NB4 (cell line): Measurements from ENCODE around the gene ZNF491.
"Not testable (repeated sequence)": the region's sequence is repeated elsewhere in the genome, so short reads cannot be mapped to it uniquely, and the experiment has no call there.

Source experiments
- DNase-seq: peaks from one replicate; pipeline ENCODE4 v3.0.0; 2010; ENCODE audit warnings: low read depth
- H3K4me3 ChIP-seq: one replicate; pipeline ENCODE4 v1.5.1; 2011; ENCODE audit warnings: mild to moderate bottlenecking, low read depth, low read length, moderate library complexity
- CTCF ChIP-seq: IDR thresholded peaks from one replicate; pipeline ENCODE4 v1.5.1; 2012; ENCODE audit warnings: low read depth, low read length
- MAX ChIP-seq: IDR thresholded peaks from 2 replicates; pipeline ENCODE4 v1.6.1; 2011; ENCODE audit warnings: low read depth, low read length
- MYC ChIP-seq: IDR thresholded peaks from 2 replicates; pipeline ENCODE4 v1.6.1; 2011; ENCODE audit warnings: low read depth, low read length
- POLR2A ChIP-seq: IDR thresholded peaks from 2 replicates; pipeline ENCODE4 v1.6.1; 2011; ENCODE audit warnings: mild to moderate bottlenecking; ENCODE audit not compliant: insufficient read length; ENCODE audit errors: extremely low read depth

Gene ZNF491

GRCh38 chr19:11807099-11807380, 8.7 kb downstream of the ZNF491 start:
- DNase-seq: no peak
- no peak overlapping the region for H3K4me3 ChIP-seq
- no peak for TF ChIP-seq MAX
- no peak for TF ChIP-seq MYC
- TF ChIP-seq CTCF: no peak
- TF ChIP-seq POLR2A: no peak

- TF ChIP-seq MYC (no peak), CTCF (no peak), MAX (no peak), POLR2A (no peak)
- no peak for DNase-seq
- H3K4me3 ChIP-seq: peak overlapping the region; percentile 89
Measured at GRCh38 chr19:11813703-11814028, 15.3 kb downstream of the ZNF491 start.

- TF ChIP-seq MYC: no peak
- peak; percentile 95 for TF ChIP-seq POLR2A
- peak; percentile 95 for DNase-seq
- peak within 1 kb of the TSS; percentile 89 for H3K4me3 ChIP-seq
Measured at GRCh38 chr19:11814029-11814699, 15.8 kb downstream of the ZNF491 start, which contains the start of gene ZNF440. Gene ZNF440 (plus strand): TSS chr19:11814273. CDS start chr19:11814448, 175 bp downstream.

- peak; percentile 56 for DNase-seq
Measured at GRCh38 chr19:11814700-11815035, 16.3 kb downstream of the ZNF491 start.

GRCh38 chr19:11821474-11822109, 23.3 kb downstream of the ZNF491 start:
- H3K4me3 ChIP-seq: no peak overlapping the region
- TF ChIP-seq MAX (no peak), POLR2A (no peak), MYC (no peak), CTCF (no peak)
- DNase-seq: no peak

More at GRCh38 chr19:11814700-11815035, 16.3 kb downstream of the ZNF491 start:
- TF ChIP-seq MYC (no peak), CTCF (no peak), MAX (no peak), POLR2A (no peak)
- peak overlapping the region; percentile 89 for H3K4me3 ChIP-seq

GRCh38 chr19:11828957-11829876, 30.9 kb downstream of the ZNF491 start:
- not testable (repeated sequence) for DNase-seq, H3K4me3 ChIP-seq
